DMS 273 (cell line): ENCODE results near the gene FAM9C.

ENCODE experiments used
- DNase-seq: peaks from one replicate; lab custom pipeline; 2025; ENCODE audit not compliant: unreplicated experiment; lab: John Stamatoyannopoulos, UW

Gene FAM9C

DNA sequence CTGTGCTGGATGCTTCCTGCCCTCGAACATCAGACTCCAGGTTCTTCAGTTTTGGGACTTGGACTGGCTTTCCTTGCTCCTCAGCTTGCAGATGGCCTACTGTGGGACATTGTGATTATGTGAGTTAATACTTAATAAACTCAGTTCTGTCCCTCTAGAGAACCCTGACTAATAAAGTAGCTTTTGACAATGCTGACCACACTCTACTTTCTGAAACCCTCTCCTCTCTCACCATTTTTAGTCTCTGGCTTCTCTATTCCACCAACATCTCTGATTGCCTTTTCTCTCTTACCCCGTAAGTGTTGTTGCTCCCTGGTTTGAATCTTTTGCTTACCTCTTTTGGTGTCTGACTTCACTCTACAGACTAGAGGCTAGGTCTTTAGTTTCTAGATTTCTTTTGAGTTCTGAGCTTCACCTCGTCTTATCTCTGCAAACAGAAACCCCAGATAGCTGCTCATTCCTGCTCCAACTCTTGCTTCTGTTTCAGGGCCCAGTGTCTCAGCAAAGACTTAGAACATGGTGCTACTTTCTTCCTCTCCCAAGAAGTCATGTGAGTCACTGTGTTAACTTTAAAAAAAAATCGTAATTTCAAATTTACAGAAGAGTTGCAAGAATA lies 58.1 kb downstream of the FAM9C start:
- no peak for DNase-seq
